PC-3 (cell line): ENCODE data around the gene PAGR1. TPM values are rescaled to one million over a fixed set of nuclear protein-coding genes. Genes with fewer than 3 reads are reported as not detected.

Source experiments
- ATAC-seq: fragments of 200-7000 bp; cut with Tn5 transposase; 2 replicates; pipeline ENCODE4 v1.9.1; 2020; ENCODE audit warnings: mild to moderate bottlenecking, moderate library complexity
- BruUV-seq: library from RNA; stranded (reverse); fragments of 400-500 nt; replicated peaks from 2 replicates; lab custom pipeline; 2021; lab: Mats Ljungman, UMichigan
- CTCF ChIA-PET: fragments of 300-600 bp; sonication (Branson Sonifier 250); formaldehyde crosslinking; loops from one replicate; lab custom pipeline; 2022; ENCODE audit warnings: antibody characterized with exemption; lab: Charles Lee
- POLR2A ChIA-PET: fragments of 300-600 bp; sonication (Branson Sonifier 250); formaldehyde crosslinking; loops from one replicate; lab custom pipeline; 2022; ENCODE audit warnings: antibody characterized with exemption; ENCODE audit not compliant: unreplicated experiment; lab: Charles Lee
- DNase-seq: peaks from one replicate; pipeline ENCODE4 v3.0.0-alpha.2; 2015
- H2AFZ ChIP-seq: fragments of 300-600 bp; sonication (generic); 2 replicates; pipeline ENCODE4 v1.6.0; 2016; ENCODE audit warnings: antibody characterized with exemption, low read length
- H3F3A ChIP-seq: fragments of 300-600 bp; sonication (generic); one replicate; pipeline ENCODE4 v1.6.0; 2017; ENCODE audit warnings: antibody characterized with exemption, low read length, control low read depth, mild to moderate bottlenecking; ENCODE audit not compliant: unreplicated experiment
- H3K27ac ChIP-seq: fragments of 300-600 bp; sonication (generic); 2 replicates; pipeline ENCODE4 v1.5.1; 2016; ENCODE audit warnings: mild to moderate bottlenecking, low read length
- H3K27me3 ChIP-seq: fragments of 300-600 bp; sonication (generic); 2 replicates; pipeline ENCODE4 v1.6.1; 2016; ENCODE audit warnings: low read length, mixed read lengths
- H3K36me3 ChIP-seq: fragments of 300-600 bp; sonication (generic); 2 replicates; pipeline ENCODE4 v1.6.1; 2016; ENCODE audit warnings: low read depth, mixed run types, low read length, mixed read lengths
- H3K4me1 ChIP-seq: fragments of 300-600 bp; sonication (generic); 2 replicates; pipeline ENCODE4 v1.5.1; 2016; ENCODE audit warnings: low read length; ENCODE audit not compliant: insufficient read depth
- H3K4me2 ChIP-seq: fragments of 300-600 bp; sonication (generic); 2 replicates; pipeline ENCODE4 v1.6.0; 2016; ENCODE audit warnings: low read length
- H3K4me3 ChIP-seq: fragments of 300-600 bp; sonication (generic); 2 replicates; pipeline ENCODE4 v1.5.1; 2016; ENCODE audit warnings: mild to moderate bottlenecking, low read length, mixed read lengths
- H3K79me2 ChIP-seq: fragments of 300-600 bp; sonication (generic); 2 replicates; pipeline ENCODE4 v1.6.1; 2017; ENCODE audit warnings: low read length, mixed read lengths
- H3K9ac ChIP-seq: fragments of 300-600 bp; sonication (generic); 2 replicates; pipeline ENCODE4 v1.6.0; 2016; ENCODE audit warnings: mild to moderate bottlenecking, low read length
- H3K9me2 ChIP-seq: fragments of 300-600 bp; sonication (generic); replicated peaks from 2 replicates; pipeline ENCODE4 v1.6.1; 2016; ENCODE audit warnings: mixed run types, low read length, mixed read lengths
- H3K9me3 ChIP-seq: fragments of 300-600 bp; sonication (generic); 2 replicates; pipeline ENCODE4 v1.6.1; 2016; ENCODE audit warnings: low read length, mixed read lengths
- H4K20me1 ChIP-seq: fragments of 300-600 bp; sonication (generic); 2 replicates; pipeline ENCODE4 v1.6.1; 2016; ENCODE audit warnings: low read length, mixed read lengths
- EZH2 ChIP-seq: fragments of 300-600 bp; sonication (generic); IDR thresholded peaks from one replicate; pipeline ENCODE4 v1.6.1; 2017; ENCODE audit warnings: antibody characterized with exemption, mild to moderate bottlenecking, low read length; ENCODE audit not compliant: unreplicated experiment
- EZH2phosphoT487 ChIP-seq: fragments of 300-600 bp; sonication (generic); IDR thresholded peaks from 2 replicates; pipeline ENCODE4 v1.6.1; 2018; ENCODE audit warnings: mild to moderate bottlenecking, antibody characterized with exemption, low read length, borderline replicate concordance
- intact Hi-C: fragments of 100-400 bp; cut with micrococcal nuclease; formaldehyde crosslinking; loops from 2 replicates; pipeline ENCODE4 v1.9.0; 2023
- total RNA-seq: library from RNA; depleted of rRNA; stranded (reverse); fragments of >200 nt; gene quantifications from 2 replicates; pipeline ENCODE4 v1.2.3, GENCODE V29; 2014
- TF ChIP-seq, protein P1 (sequence below): fragments of 300-600 bp; sonication (generic); conservative IDR thresholded peaks from 2 replicates; pipeline ENCODE4 v1.5.1; 2017; ENCODE audit warnings: antibody characterized with exemption, low read depth, mild to moderate bottlenecking, low read length

The PAGR1 gene
- total RNA-seq, 1 experiment from 2014 or later: 53.8 TPM

DNA sequence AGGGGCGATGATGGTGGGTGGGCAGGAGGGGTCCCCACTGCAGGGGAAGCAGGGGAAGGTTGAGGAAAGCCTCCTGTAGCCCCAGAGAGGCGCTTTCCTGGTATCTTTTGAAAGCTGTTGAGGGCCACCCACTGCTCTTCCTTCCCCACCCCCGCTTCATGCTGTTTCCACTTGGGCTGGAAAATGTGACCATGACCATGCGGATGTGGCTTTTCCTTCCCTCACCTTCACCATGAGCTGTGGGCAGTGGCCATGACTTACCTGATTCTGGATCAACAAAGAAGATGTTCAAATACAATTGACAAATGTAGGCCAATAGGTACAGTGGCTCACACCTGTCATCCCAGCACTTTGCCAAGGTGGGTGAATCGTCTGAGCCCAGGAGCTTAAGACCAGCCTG lies 18.1 kb downstream of the PAGR1 start:
- Histone ChIP-seq H3K9me3 (no peaks in the 10 kb centered on the region), H3K4me2 (no peak overlapping the region), H3K27me3 (no peaks in the 10 kb centered on the region), H3F3A (no peaks in the 10 kb centered on the region), H3K27ac (no peak overlapping the region), H3K4me3 (no peak overlapping the region), H3K9ac (no peak overlapping the region), H4K20me1 (no peaks in the 10 kb centered on the region), H3K4me1 (peaks cover 4% of the 10 kb centered on the region; the same call in 1 of the 2 replicates), H3K79me2 (no peaks in the 10 kb centered on the region), H3K9me2 (no peaks in the 10 kb centered on the region), H2AFZ (no peak overlapping the region), H3K36me3 (no peaks in the 10 kb centered on the region)
- CTCF ChIA-PET: interaction anchor here (0.6 kb wide), 1 partner anchor 10 kb away, joined by 3 read pairs; no protein-coding TSS in a partner anchor
- POLR2A ChIA-PET: no interaction called here
- ATAC-seq (no peak), DNase-seq (no peak)
- intact Hi-C loops: no loop called here
- no TSS peak for BruUV-seq
- TF ChIP-seq, protein P1, sequence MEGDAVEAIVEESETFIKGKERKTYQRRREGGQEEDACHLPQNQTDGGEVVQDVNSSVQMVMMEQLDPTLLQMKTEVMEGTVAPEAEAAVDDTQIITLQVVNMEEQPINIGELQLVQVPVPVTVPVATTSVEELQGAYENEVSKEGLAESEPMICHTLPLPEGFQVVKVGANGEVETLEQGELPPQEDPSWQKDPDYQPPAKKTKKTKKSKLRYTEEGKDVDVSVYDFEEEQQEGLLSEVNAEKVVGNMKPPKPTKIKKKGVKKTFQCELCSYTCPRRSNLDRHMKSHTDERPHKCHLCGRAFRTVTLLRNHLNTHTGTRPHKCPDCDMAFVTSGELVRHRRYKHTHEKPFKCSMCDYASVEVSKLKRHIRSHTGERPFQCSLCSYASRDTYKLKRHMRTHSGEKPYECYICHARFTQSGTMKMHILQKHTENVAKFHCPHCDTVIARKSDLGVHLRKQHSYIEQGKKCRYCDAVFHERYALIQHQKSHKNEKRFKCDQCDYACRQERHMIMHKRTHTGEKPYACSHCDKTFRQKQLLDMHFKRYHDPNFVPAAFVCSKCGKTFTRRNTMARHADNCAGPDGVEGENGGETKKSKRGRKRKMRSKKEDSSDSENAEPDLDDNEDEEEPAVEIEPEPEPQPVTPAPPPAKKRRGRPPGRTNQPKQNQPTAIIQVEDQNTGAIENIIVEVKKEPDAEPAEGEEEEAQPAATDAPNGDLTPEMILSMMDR: no peak
- no peak for TF ChIP-seq EZH2phosphoT487
- no peak for TF ChIP-seq EZH2

DNA sequence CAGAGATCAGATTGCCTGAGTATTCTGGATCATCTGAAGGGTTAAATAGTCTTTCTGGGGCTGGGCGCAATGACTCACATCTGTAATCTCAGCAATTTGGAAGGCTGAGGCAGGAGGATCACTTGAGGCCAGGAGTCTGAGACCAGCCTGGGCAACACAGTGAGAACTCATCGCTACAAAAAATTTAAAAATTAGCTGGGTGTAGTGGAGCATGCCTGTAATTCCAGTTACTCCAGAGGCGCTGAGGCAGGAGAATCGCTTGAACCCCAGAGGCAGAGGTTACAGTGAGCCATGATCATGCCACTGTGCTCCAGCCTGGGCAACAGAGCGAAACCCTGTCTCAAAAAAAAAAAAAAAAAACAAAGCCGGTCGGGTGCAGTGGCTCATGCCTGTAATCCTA lies 20.0 kb downstream of the PAGR1 start:
- Histone ChIP-seq H3K9me2 (no peaks in the 10 kb centered on the region), H3K36me3 (no peaks in the 10 kb centered on the region), H3K9me3 (no peaks in the 10 kb centered on the region), H4K20me1 (no peaks in the 10 kb centered on the region), H3K9ac (no peak overlapping the region), H3K4me3 (no peak overlapping the region), H3K4me1 (no peaks in the 10 kb centered on the region), H3K27ac (no peak overlapping the region), H3K79me2 (no peaks in the 10 kb centered on the region), H3K27me3 (no peaks in the 10 kb centered on the region), H3K4me2 (no peak overlapping the region), H2AFZ (no peak overlapping the region), H3F3A (no peaks in the 10 kb centered on the region)
- intact Hi-C loops: no loop called here
- POLR2A ChIA-PET: no interaction called here
- ATAC-seq: no peak
- DNase-seq: no peak
- no TSS peak for BruUV-seq
- TF ChIP-seq, protein P1: no peak
- TF ChIP-seq EZH2 (no peak), EZH2phosphoT487 (no peak)
- CTCF ChIA-PET: no interaction called here

DNA sequence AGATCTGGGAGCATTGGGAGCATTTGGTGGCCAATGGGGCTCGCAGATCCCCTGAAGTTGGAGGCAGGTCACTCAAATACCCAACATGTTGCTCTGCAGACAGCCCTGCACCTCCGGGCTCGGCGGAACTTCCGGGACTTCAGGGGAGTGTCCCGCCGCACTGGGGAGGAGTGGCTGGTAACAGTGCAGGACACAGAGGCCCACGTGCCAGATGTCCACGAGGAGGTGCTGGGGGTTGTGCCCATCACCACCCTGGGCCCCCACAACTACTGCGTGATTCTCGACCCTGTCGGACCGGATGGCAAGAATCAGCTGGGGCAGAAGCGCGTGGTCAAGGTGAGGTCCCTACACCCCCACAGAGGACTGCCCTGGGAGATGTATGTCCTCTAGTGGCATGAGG lies 20.7 kb downstream of the PAGR1 start:
- Histone ChIP-seq H3K79me2 (no peaks in the 10 kb centered on the region), H2AFZ (no peak overlapping the region), H3K4me2 (no peak overlapping the region), H3K4me1 (no peaks in the 10 kb centered on the region), H3K27ac (no peak overlapping the region), H3F3A (no peaks in the 10 kb centered on the region), H3K9me3 (no peaks in the 10 kb centered on the region), H3K27me3 (no peaks in the 10 kb centered on the region), H3K4me3 (no peak overlapping the region), H3K9me2 (no peaks in the 10 kb centered on the region), H4K20me1 (no peaks in the 10 kb centered on the region), H3K36me3 (no peaks in the 10 kb centered on the region), H3K9ac (no peak overlapping the region)
- ATAC-seq (no peak), DNase-seq (no peak)
- ChIA-PET CTCF (no interaction called here), POLR2A (no interaction called here)
- TF ChIP-seq, protein P1: no peak
- TF ChIP-seq EZH2phosphoT487: no peak
- TF ChIP-seq EZH2: no peak
- intact Hi-C loops: no loop called here
- BruUV-seq: no TSS peak
